ENCODE results near the gene HAUS3. TPM values are rescaled to one million over a fixed set of nuclear protein-coding genes. Genes with fewer than 3 reads are reported as not detected.

The HAUS3 gene
- total RNA-seq, 1 experiment from 2014 or later, result 11.9 TPM

- TF ChIP-seq, protein P1, sequence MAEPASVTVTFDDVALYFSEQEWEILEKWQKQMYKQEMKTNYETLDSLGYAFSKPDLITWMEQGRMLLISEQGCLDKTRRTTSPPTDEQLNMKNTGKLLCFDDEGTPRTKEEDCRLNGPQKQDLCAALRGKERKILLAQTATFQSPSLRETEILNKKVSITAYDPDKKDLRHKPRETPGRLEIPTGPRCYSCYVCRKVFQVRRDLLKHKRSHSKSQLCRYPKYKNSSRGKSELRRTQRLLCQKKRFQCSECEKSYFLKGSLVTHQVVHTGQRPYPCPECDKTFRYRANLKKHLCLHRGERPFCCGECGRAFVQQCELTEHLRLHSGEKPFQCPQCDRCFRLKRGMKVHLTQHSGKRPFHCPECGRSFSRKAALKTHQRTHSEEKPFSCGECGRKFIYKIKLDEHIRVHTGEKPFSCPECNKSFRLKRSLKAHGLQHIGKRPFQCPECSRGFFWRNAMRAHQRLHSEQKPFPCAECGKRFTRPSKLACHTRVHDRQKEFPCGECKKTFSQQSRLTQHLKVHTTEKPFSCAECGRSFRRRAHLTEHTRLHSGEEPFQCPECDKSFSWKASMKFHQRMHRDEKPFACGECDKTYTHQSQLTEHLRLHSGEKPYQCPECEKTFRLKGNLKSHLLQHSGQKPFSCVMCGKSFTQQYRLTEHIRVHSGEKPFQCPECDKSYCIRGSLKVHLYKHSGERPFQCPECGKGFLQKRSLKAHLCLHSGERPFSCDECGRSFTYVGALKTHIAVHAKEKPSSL (CRISPR knock-in tag; conservative IDR thresholded peaks at IDR 0.05), result no peak
- TF ChIP-seq, protein P2, sequence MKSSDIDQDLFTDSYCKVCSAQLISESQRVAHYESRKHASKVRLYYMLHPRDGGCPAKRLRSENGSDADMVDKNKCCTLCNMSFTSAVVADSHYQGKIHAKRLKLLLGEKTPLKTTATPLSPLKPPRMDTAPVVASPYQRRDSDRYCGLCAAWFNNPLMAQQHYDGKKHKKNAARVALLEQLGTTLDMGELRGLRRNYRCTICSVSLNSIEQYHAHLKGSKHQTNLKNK (CRISPR knock-in tag; IDR thresholded peaks at IDR 0.05), result no peak
- TF ChIP-seq PRDM15 (CRISPR knock-in tag; IDR thresholded peaks at IDR 0.05) (no peak), ATF1 (CRISPR knock-in tag; IDR thresholded peaks at IDR 0.05) (no peak), ZNF232 (CRISPR knock-in tag; IDR thresholded peaks at IDR 0.05) (no peak), ETV6 (CRISPR knock-in tag; IDR thresholded peaks at IDR 0.05) (no peak)
- TF ChIP-seq, protein P3, sequence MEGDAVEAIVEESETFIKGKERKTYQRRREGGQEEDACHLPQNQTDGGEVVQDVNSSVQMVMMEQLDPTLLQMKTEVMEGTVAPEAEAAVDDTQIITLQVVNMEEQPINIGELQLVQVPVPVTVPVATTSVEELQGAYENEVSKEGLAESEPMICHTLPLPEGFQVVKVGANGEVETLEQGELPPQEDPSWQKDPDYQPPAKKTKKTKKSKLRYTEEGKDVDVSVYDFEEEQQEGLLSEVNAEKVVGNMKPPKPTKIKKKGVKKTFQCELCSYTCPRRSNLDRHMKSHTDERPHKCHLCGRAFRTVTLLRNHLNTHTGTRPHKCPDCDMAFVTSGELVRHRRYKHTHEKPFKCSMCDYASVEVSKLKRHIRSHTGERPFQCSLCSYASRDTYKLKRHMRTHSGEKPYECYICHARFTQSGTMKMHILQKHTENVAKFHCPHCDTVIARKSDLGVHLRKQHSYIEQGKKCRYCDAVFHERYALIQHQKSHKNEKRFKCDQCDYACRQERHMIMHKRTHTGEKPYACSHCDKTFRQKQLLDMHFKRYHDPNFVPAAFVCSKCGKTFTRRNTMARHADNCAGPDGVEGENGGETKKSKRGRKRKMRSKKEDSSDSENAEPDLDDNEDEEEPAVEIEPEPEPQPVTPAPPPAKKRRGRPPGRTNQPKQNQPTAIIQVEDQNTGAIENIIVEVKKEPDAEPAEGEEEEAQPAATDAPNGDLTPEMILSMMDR (IDR thresholded peaks at IDR 0.05), result no peak
Measured at GRCh38 chr4:2186865-2187172, 55.1 kb downstream of the HAUS3 start (continued).

GRCh38 chr4:2186133-2186864, 55.6 kb downstream of the HAUS3 start:
- ATAC-seq (peak; percentile 96), DNase-seq (ENCODE audit: low spot score) (peak; percentile 68)
- CTCF ChIA-PET, result interaction anchor here (0.8 to 1.2 kb wide), 6 partner anchors 8 to 275 kb away, joined by 3 to 4 read pairs (median 3); no protein-coding TSS in a partner anchor
- Mint-ChIP-seq H3K36me3 (peaks cover 11% of the 10 kb centered on the region), H3K27me3 (ENCODE audit: low read depth) (peaks cover 3% of the 10 kb centered on the region), H3K4me3 (no peak overlapping the region), H3K9me3 (peaks cover 19% of the 10 kb centered on the region), H3K27ac (no peak overlapping the region), H3K4me1 (no peaks in the 10 kb centered on the region)
- TF ChIP-seq ATF1 (CRISPR knock-in tag; IDR thresholded peaks at IDR 0.05) (no peak), RELA (CRISPR knock-in tag; IDR thresholded peaks at IDR 0.05; ENCODE audit: borderline replicate concordance) (no peak), ZNF423 (CRISPR knock-in tag; IDR thresholded peaks at IDR 0.05) (no peak), CBFB (CRISPR knock-in tag; IDR thresholded peaks at IDR 0.05; ENCODE audit: low read depth) (no peak)
- TF ChIP-seq, protein P2 (CRISPR knock-in tag; IDR thresholded peaks at IDR 0.05), result no peak
- TF ChIP-seq, protein P3 (IDR thresholded peaks at IDR 0.05), result 0 out of 2 replicates have a peak, but pooled peaks have one; percentile 19
- TF ChIP-seq, protein P4, sequence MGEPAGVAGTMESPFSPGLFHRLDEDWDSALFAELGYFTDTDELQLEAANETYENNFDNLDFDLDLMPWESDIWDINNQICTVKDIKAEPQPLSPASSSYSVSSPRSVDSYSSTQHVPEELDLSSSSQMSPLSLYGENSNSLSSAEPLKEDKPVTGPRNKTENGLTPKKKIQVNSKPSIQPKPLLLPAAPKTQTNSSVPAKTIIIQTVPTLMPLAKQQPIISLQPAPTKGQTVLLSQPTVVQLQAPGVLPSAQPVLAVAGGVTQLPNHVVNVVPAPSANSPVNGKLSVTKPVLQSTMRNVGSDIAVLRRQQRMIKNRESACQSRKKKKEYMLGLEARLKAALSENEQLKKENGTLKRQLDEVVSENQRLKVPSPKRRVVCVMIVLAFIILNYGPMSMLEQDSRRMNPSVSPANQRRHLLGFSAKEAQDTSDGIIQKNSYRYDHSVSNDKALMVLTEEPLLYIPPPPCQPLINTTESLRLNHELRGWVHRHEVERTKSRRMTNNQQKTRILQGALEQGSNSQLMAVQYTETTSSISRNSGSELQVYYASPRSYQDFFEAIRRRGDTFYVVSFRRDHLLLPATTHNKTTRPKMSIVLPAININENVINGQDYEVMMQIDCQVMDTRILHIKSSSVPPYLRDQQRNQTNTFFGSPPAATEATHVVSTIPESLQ (CRISPR knock-in tag; IDR thresholded peaks at IDR 0.05), result no peak
- TF ChIP-seq, protein P5, sequence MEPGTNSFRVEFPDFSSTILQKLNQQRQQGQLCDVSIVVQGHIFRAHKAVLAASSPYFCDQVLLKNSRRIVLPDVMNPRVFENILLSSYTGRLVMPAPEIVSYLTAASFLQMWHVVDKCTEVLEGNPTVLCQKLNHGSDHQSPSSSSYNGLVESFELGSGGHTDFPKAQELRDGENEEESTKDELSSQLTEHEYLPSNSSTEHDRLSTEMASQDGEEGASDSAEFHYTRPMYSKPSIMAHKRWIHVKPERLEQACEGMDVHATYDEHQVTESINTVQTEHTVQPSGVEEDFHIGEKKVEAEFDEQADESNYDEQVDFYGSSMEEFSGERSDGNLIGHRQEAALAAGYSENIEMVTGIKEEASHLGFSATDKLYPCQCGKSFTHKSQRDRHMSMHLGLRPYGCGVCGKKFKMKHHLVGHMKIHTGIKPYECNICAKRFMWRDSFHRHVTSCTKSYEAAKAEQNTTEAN (CRISPR knock-in tag; IDR thresholded peaks at IDR 0.05), result no peak
- POLR2A ChIA-PET, result no interaction called here

All from WTC11 (cell line).